ENCODE results near the gene OR52L1.

OR52L1 gene

GRCh38 chr11:6012035-6012668 is 25.4 kb upstream of the OR52L1 start:
- ChIA-PET CTCF (no interaction called here), POLR2A (interaction anchor here (0.9 kb wide), 1 partner anchor 8 kb away, joined by 3 read pairs; no protein-coding TSS in a partner anchor)
- no peak for DNase-seq (ENCODE audit: low read depth, low spot score)
- H3K4me3 ChIP-seq (ENCODE audit: low read depth, low read length) = no peak overlapping the region
- TF ChIP-seq, protein P1, sequence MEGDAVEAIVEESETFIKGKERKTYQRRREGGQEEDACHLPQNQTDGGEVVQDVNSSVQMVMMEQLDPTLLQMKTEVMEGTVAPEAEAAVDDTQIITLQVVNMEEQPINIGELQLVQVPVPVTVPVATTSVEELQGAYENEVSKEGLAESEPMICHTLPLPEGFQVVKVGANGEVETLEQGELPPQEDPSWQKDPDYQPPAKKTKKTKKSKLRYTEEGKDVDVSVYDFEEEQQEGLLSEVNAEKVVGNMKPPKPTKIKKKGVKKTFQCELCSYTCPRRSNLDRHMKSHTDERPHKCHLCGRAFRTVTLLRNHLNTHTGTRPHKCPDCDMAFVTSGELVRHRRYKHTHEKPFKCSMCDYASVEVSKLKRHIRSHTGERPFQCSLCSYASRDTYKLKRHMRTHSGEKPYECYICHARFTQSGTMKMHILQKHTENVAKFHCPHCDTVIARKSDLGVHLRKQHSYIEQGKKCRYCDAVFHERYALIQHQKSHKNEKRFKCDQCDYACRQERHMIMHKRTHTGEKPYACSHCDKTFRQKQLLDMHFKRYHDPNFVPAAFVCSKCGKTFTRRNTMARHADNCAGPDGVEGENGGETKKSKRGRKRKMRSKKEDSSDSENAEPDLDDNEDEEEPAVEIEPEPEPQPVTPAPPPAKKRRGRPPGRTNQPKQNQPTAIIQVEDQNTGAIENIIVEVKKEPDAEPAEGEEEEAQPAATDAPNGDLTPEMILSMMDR (IDR thresholded peaks at IDR 0.05; ENCODE audit: insufficient read depth, low read length, missing control alignments) = no peak

GRCh38 chr11:6006846-6007245 is 20.1 kb upstream of the OR52L1 start, which contains the start of gene OR56A4:
Gene OR56A4, minus strand, starts transcription at chr11:6006946. Its CDS starts 3,954 bp downstream, at chr11:6002992.
- POLR2A ChIA-PET = no interaction called here
- DNase-seq (ENCODE audit: low read depth, low spot score) = no peak

DNA sequence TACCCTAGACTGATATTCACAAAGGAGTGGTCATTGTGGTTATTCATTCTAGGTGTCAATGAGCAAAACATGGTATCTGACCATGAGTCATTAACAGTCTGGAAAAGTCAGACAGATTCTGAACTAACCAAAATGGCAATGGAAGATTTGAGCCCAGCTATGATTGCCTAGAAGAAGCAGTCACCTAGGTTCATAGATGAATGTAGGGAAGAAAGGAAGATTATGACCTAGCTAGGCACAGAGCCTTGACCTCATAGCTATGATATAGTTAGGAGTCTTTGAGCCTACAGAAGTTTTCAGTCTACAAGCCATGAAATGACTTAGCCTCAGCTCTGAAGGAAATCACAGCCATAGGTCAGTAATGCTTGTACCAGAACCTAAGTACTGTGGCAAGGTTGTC is 19.6 kb upstream of the OR52L1 start:
- no peak overlapping the region for H3K4me3 ChIP-seq (ENCODE audit: low read depth, low read length)
- TF ChIP-seq, protein P1 (IDR thresholded peaks at IDR 0.05; ENCODE audit: insufficient read depth, low read length, missing control alignments) = no peak
- CTCF ChIA-PET = no interaction called here
- POLR2A ChIA-PET = no interaction called here
- DNase-seq (ENCODE audit: low read depth, low spot score) = no peak

More at GRCh38 chr11:6006846-6007245, 20.1 kb upstream of the OR52L1 start, which contains the start of gene OR56A4:
- TF ChIP-seq, protein P1 (IDR thresholded peaks at IDR 0.05; ENCODE audit: insufficient read depth, low read length, missing control alignments) = no peak
- no peak within 1 kb of the TSS for H3K4me3 ChIP-seq (ENCODE audit: low read depth, low read length)
- CTCF ChIA-PET = no interaction called here

DNA sequence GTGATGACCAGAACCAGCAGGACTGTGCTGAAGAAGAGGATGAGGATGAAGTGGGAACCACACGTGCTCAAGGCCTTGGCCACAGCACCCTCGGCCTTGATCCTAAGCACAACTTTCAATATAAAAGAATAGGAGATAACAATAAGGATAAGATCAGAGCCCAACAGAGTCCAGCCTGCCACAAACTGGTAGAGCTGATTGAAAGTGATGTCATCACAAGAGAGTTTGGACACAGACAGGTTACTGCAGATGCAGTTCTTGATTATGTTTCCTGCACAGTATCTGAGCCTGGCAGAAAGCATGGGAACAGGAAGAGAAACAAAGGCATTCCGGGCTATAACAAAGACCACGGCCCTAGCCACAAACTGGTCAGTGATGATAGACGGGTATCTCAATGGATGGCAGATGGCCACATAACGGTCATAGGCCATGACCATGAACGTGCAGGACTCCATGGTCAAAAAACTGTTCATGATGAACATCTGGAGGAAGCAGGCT is 15.5 kb upstream of the OR52L1 start:
- no peak for DNase-seq (ENCODE audit: low read depth, low spot score)
- POLR2A ChIA-PET = no interaction called here
- TF ChIP-seq, protein P1 (IDR thresholded peaks at IDR 0.05; ENCODE audit: insufficient read depth, low read length, missing control alignments) = no peak
- CTCF ChIA-PET = no interaction called here
- H3K4me3 ChIP-seq (ENCODE audit: low read depth, low read length) = no peak overlapping the region

DNA sequence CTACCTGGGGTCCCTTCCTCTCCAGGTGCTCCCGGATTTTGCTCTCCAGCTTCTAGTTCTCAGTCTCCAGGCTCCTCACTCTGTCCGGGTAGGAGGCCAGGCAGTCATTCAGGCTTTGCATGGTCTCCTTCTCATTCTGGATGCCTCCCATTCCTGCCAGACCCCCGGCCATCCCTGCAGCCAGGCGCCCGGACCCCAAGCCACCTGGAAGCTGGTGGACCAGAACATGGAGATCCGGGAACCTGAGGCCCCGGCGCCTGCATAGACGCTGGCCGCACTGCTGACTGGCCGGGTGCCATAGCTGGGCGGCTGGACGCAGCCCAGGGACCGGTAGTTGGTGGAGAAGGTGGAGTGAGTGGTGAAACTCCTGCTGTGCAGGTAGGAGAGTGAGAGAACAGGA is 8.0 kb upstream of the OR52L1 start:
- H3K4me3 ChIP-seq (ENCODE audit: low read depth, low read length) = no peak overlapping the region
- CTCF ChIA-PET = interaction anchor here (1.3 kb wide), 1 partner anchor 15 kb away, joined by 3 read pairs; no protein-coding TSS in a partner anchor
- TF ChIP-seq, protein P1 (IDR thresholded peaks at IDR 0.05; ENCODE audit: insufficient read depth, low read length, missing control alignments) = no peak
- POLR2A ChIA-PET = no interaction called here
- no peak for DNase-seq (ENCODE audit: low read depth, low spot score)

GRCh38 chr11:5992604-5993251 is 5.9 kb upstream of the OR52L1 start:
- TF ChIP-seq, protein P1 (IDR thresholded peaks at IDR 0.05; ENCODE audit: insufficient read depth, low read length, missing control alignments) = peak; percentile 11
- ChIA-PET CTCF (interaction anchor here (0.6 to 1.3 kb wide), 4 partner anchors 280 to 370 kb away, joined by 3 to 9 read pairs (median 4); no protein-coding TSS in a partner anchor), POLR2A (no interaction called here)
- H3K4me3 ChIP-seq (ENCODE audit: low read depth, low read length) = no peak overlapping the region
- DNase-seq (ENCODE audit: low read depth, low spot score) = no peak
